Ovary (tissue), 9 donors: ENCODE data around the gene ZDHHC6. TPM values are rescaled to one million over a fixed set of nuclear protein-coding genes. Genes with fewer than 3 reads are reported as not detected.

Experiments used
- DNase-seq, 5 donors: peaks; one replicate each; pipeline ENCODE4 v3.0.0-alpha.2; 2019 to 2020
- H3K27ac ChIP-seq, 2 donors: fragments of 200-600 bp; one replicate each; pipeline versions ENCODE4 v1.5.1 to v1.8.0; 2019 to 2022
- H3K27me3 ChIP-seq: fragments of 200-600 bp; one replicate; pipeline ENCODE4 v1.8.0; 2022
- H3K36me3 ChIP-seq: fragments of 200-600 bp; sonication (generic); one replicate; pipeline ENCODE4 v1.5.1; 2019
- H3K4me1 ChIP-seq: one replicate; pipeline ENCODE4 v1.8.1; 2013; ENCODE audit warnings: mild to moderate bottlenecking, moderate library complexity; ENCODE audit not compliant: insufficient read depth
- H3K4me3 ChIP-seq: fragments of 200-600 bp; sonication (generic); one replicate; pipeline ENCODE4 v1.5.1; 2017
- H3K9me3 ChIP-seq, 2 donors: fragments of 200-600 bp in 1 of 2; sonication (generic) in 1 of 2; one replicate each; pipeline versions ENCODE4 v1.5.1 to v1.8.1; 2013 to 2019; ENCODE audit warnings: mild to moderate bottlenecking in 1 of 2, moderate library complexity in 1 of 2
- EP300 ChIP-seq: sonication (generic); formaldehyde crosslinking; IDR thresholded peaks from one replicate; pipeline ENCODE4 v1.6.1; 2017; ENCODE audit warnings: antibody characterized with exemption
- POLR2A ChIP-seq: fragments of 450-650 bp; IDR thresholded peaks from one replicate; pipeline ENCODE4 v1.6.1; 2017; ENCODE audit warnings: antibody characterized with exemption, mild to moderate bottlenecking, moderate library complexity
- WGBS, 3 donors: extraction: QIAGEN DNeasy Blood & Tissue Kit in 1 of 3; methylation state at CpG; one replicate each; pipeline versions ENCODE4 v1.1.5 to v1.1.7; 2013 to 2017; 5-methylcytosine and 5-hydroxymethylcytosine counted together
- intact Hi-C, 4 donors: fragments of 100-400 bp; cut with DNase I; formaldehyde crosslinking; loops; one replicate each; pipeline versions ENCODE4 v1.11.0 to v1.15.1; 2022 to 2023
- polyA plus RNA-seq, 2 donors: library from polyadenylated mRNA; stranded (reverse); fragments of 200-250 nt in 1 of 2; fragments of 350-450 nt in 1 of 2; fragmentation: Illumina TruSeq in 1 of 2; extraction: RNeasy Lipid Tissue Mini Kit (QIAGEN cat#74804) in 1 of 2; gene quantifications; one replicate each; pipeline ENCODE4 v1.2.3, GENCODE V29; 2013 to 2014
- total RNA-seq, 7 donors: library from RNA; depleted of rRNA in 2 of 7; stranded (reverse); fragments of >200 nt in 2 of 7; fragmentation: NEBNext Ultra II Directional in 3 of 7; extraction: Animal tissue kit (Norgen Biotek cat#: 25700) in 3 of 7; gene quantifications; one replicate each; pipeline versions ENCODE4 v1.1.0 to v1.2.4, GENCODE V29; 2016 to 2023
- TF ChIP-seq, protein P1 (sequence below), 3 donors: fragments of 450-650 bp in 2 of 3; fragments of 200-600 bp in 1 of 3; IDR thresholded peaks; one replicate each; pipeline versions ENCODE4 v1.5.1 to v1.8.0; 2016 to 2022; ENCODE audit warnings: antibody characterized with exemption in 3 of 3, mild to moderate bottlenecking in 1 of 3
- donor health status: DM: no; HTN: no; CAD: no; lungs with moderate emphysema.
- donor health status: DM: no; HTN: no; CAD: no.
- donor health status: Bipolar disorder and iron deficiency.
- donor health status: DM: yes; HTN: yes; CAD: no.
- donor health status: DM: no; HTN: no; CAD: no.
- donor health status: DM: yes; HTN: yes; CAD: no.

ZDHHC6 gene
- total and polyA plus RNA-seq, 9 donors, result 14.8 to 44.7 (median 28.8) TPM

DNA sequence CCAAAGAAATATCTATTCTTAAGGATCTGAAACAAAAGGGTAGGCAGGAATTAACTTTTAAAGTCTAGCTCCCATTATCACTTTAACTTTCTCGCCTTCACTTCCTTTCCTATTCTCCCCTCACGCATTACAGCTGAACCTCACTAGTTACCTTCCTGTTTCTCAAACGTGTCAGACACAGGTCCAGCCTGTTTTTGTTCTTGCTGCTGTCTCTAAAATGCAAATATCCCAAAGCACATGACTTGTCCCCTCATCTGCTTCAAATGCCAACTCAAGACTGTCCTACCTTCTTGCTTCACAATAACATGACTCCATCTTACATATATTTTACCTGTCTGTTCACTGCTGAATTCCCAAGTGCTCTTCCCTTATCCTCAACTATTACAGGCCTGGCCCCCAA is 17.6 kb downstream of the ZDHHC6 start:
- 72 to 80% (median 74%) methylated on average over 3 of the region's 3 CpGs for WGBS, 3 donors
- no peaks in the 10 kb centered on the region for H3K27me3 ChIP-seq
- no peaks in the 10 kb centered on the region for H3K36me3 ChIP-seq
- H3K4me1 ChIP-seq, result no peaks in the 10 kb centered on the region
- H3K4me3 ChIP-seq, result no peak overlapping the region
- H3K9me3 ChIP-seq, result no peaks in the 10 kb centered on the region
- H3K27ac ChIP-seq, result no peak overlapping the region
- intact Hi-C loops, result no loop called here
- no peak for DNase-seq
- TF ChIP-seq, protein P1, sequence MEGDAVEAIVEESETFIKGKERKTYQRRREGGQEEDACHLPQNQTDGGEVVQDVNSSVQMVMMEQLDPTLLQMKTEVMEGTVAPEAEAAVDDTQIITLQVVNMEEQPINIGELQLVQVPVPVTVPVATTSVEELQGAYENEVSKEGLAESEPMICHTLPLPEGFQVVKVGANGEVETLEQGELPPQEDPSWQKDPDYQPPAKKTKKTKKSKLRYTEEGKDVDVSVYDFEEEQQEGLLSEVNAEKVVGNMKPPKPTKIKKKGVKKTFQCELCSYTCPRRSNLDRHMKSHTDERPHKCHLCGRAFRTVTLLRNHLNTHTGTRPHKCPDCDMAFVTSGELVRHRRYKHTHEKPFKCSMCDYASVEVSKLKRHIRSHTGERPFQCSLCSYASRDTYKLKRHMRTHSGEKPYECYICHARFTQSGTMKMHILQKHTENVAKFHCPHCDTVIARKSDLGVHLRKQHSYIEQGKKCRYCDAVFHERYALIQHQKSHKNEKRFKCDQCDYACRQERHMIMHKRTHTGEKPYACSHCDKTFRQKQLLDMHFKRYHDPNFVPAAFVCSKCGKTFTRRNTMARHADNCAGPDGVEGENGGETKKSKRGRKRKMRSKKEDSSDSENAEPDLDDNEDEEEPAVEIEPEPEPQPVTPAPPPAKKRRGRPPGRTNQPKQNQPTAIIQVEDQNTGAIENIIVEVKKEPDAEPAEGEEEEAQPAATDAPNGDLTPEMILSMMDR (IDR thresholded peaks at IDR 0.05), result no peak

DNA sequence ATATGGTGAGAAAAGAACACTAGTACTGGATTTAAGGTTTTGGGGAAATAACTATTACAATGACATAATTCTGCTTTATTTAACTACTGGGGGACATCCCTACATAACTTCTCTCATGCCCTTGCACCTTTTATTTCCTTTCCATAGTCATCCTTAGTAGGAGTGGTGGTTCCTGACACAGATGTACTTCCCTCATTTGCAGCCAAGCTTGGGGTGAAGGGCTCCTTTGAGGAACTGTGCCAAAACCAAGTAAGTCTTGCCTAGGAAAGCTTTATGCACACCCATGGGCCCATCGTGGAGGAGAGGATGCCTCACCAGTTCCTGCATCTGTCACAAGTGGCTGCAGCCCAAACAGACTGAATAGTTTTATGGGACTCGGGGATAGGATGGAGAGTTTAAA is 20.6 kb downstream of the ZDHHC6 start:
- no peak for DNase-seq
- no peaks in the 10 kb centered on the region for H3K4me1 ChIP-seq
- no peaks in the 10 kb centered on the region for H3K36me3 ChIP-seq
- no peak for TF ChIP-seq EP300
- no peaks in the 10 kb centered on the region for H3K9me3 ChIP-seq
- WGBS, 3 donors, result 54 to 61% (median 60%) methylated on average over 2 of the region's 2 CpGs
- no peaks in the 10 kb centered on the region for H3K27me3 ChIP-seq
- no peak overlapping the region for H3K4me3 ChIP-seq
- intact Hi-C loops, result no loop called here
- H3K27ac ChIP-seq, result no peak overlapping the region

DNA sequence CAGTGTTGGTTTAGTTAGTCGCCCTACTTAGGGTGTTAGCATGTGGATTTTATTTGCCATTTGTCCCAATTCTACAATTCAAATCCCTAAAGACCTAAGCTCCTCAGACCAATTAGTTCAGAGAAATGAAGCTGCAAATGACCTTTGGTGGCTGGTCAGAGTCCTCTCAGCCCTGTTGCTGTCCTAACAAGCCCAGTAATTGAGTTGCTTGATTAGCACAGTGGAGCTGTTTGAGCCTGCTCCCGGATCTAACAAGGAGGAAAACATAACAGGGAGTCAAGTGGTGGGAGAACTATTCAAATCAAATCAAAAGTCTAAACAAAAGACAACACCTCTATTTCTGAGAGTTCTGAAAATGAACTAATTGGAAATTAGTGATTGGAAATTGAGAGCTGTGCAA is 22.1 kb downstream of the ZDHHC6 start:
- TF ChIP-seq, protein P1 (IDR thresholded peaks at IDR 0.05), result no peak
- WGBS, 3 donors, result 54 to 62% (median 60%) methylated on average over 2 of the region's 2 CpGs
- no peaks in the 10 kb centered on the region for H3K27me3 ChIP-seq
- no peaks in the 10 kb centered on the region for H3K9me3 ChIP-seq
- H3K36me3 ChIP-seq, result no peaks in the 10 kb centered on the region
- no peak for DNase-seq
- no peak overlapping the region for H3K27ac ChIP-seq
- intact Hi-C loops, result no loop called here
- no peak overlapping the region for H3K4me3 ChIP-seq
- H3K4me1 ChIP-seq, result no peaks in the 10 kb centered on the region

DNA sequence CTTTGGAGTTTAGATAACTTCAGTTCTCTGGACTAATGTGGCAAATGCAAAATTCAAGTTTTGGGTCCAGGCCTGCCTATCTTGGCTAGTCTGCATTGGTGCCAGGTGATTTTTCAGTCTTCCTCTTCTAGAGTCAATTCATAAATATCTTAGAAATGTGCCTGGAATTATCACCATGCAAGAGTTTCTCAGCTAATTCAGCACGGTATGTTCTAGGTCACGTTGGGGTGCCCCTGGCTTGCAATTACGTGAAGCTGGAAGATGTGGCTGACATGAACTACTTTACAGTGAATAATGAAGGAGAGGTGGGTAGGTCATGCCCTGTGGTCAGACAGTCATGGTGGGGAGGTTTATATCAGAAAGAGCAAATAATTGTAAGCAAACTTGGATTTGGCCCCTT is 25.0 kb downstream of the ZDHHC6 start:
- no peak for DNase-seq
- intact Hi-C loops, result no loop called here
- Histone ChIP-seq H3K4me3 (no peak overlapping the region), H3K27me3 (no peaks in the 10 kb centered on the region), H3K27ac (no peak overlapping the region), H3K9me3 (no peaks in the 10 kb centered on the region), H3K4me1 (no peaks in the 10 kb centered on the region), H3K36me3 (no peaks in the 10 kb centered on the region)
- WGBS, 3 donors, result 82 to 93% (median 83%) methylated on average over 3 of the region's 3 CpGs
- TF ChIP-seq EP300 (no peak), POLR2A (no peak)
- TF ChIP-seq, protein P1 (IDR thresholded peaks at IDR 0.05), result no peak

DNA sequence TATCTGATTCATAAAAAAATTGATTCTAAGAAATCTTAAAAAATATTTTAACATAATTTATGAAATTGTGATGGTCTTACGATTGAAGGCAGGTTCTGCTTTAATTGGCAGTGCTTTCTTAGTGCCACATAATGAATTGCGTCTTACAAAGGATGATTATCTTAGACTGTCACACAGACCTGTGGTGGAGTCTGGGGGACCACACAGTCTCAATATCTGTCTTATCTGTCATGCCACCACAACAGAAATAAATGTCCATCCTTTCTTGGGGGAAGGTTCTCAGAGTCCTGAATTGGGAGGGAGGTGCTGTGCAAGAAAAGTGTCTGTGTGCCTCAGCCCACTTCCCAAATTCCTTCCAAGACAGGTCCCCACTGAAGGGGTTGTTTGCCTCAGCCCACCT is 34.0 kb downstream of the ZDHHC6 start:
- intact Hi-C loops, result no loop called here
- TF ChIP-seq, protein P1 (IDR thresholded peaks at IDR 0.05), result no peak
- TF ChIP-seq EP300, result no peak
- TF ChIP-seq POLR2A, result no peak
- no peak overlapping the region for H3K27ac ChIP-seq
- H3K4me3 ChIP-seq, result no peak overlapping the region
- H3K27me3 ChIP-seq, result no peaks in the 10 kb centered on the region
- no peaks in the 10 kb centered on the region for H3K9me3 ChIP-seq
- no peaks in the 10 kb centered on the region for H3K4me1 ChIP-seq
- no peaks in the 10 kb centered on the region for H3K36me3 ChIP-seq
- WGBS, 3 donors, result 86 to 96% (median 90%) methylated on average over 2 of the region's 2 CpGs
- DNase-seq, result no peak
